Retina (tissue), 1 donor: ENCODE data around the gene RAD21L1.

Source experiments
- DNase-seq: peaks from one replicate; pipeline ENCODE4 v3.0.0-alpha.2; 2016

The RAD21L1 gene

DNA sequence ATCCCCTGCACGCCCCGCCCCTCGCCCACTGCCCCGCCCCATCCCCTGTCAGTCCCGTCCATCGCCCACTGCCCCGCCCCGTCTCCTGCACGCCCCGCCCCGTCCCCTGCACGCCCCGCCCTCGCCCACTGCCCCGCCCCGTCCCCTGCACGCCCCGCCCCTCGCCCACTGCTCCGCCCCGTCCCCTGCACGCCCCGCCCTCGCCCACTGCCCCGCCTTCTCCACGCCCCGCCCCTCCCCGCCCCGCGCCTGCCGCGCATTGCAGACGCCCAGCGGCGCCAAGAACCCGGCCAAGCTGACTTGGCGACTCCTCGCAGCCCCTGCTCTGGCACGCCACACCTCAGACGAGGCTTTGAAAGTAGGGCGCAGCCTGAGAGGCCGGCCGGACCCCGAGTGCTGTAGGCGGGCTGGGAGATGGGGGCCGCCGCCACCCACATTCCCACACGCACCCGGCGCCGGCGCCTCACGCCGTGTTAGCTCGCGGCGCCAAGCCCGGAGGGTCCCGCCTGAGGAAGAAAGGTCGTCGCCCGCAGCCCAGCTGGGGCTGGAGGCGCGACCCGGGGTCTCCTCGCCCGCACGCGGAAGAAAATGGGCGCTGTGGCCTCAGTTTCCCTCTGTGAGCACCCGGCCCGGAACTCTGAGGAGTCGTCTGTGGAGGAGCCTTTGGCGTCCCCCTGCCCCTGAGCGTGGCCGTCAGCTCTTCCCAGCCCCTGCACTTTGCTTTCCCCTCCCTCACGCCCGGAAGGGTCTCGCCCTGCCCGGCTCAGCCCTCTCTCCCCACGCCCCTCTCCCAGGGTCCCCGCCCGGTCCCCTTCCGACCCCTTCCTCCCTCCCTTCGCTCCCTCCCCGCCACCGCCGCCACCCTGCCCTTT is at the start of gene RAD21L1:
RAD21L1 (plus strand) TSS at position 262 of the 872 bp plus-strand sequence. CDS start 2,410 bp downstream, outside the sequence.
- peak; percentile 88 for DNase-seq

DNA sequence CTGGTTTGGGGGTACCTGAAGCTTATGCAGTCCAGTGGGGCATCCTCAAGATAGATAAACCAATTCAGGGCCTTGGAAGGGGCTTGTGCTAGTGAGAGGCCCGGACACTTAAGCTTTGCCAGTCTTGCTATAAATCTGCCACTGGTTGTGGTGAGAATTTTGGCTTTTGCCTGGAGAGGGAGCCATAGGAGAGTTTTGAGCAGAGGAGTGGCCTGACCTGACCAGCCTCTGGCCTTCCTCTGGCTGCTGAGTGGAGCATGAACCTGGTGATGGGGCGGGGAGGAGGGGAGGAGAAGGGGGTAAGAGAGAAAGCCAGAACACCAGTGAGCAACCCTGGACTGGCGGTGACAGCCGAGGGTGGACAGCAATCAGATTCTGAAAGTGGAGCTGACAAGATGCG is 48.2 kb upstream of the RAD21L1 start:
- DNase-seq = no peak

GRCh38 chr20:1178103-1178502 is 47.7 kb upstream of the RAD21L1 start:
- DNase-seq = no peak

GRCh38 chr20:1178623-1179022 is 47.2 kb upstream of the RAD21L1 start:
- DNase-seq = no peak

DNA sequence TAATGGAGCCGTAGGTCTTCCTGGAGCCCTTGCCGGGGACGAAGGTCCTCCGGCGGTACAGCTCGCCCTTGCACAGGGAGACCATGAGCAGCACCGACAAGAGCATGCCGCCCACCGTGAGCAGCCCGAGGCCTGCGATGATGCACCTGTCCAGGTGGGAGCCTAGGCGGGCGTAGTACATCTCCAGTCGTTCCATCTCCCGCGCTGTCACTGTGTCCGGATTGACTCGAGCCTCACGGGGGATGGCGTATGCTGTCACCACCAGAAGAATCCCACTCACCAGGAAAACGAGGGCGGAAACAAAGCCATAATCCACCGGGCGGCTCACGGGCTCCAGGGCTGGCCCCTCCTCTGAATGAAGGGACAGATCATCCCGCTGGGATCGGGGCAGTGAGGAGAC is 44.9 kb upstream of the RAD21L1 start:
- DNase-seq = no peak

- DNase-seq = no peak
Observed at GRCh38 chr20:1182106-1182505, 43.7 kb upstream of the RAD21L1 start.

GRCh38 chr20:1183153-1183552 is 42.7 kb upstream of the RAD21L1 start:
- DNase-seq = no peak

GRCh38 chr20:1184260-1184637 is 41.6 kb upstream of the RAD21L1 start:
- DNase-seq = no peak

- peak; percentile 61 for DNase-seq
Observed at GRCh38 chr20:1184638-1185315, 41.1 kb upstream of the RAD21L1 start, which contains the start of gene TMEM74B. Gene TMEM74B, minus strand, starts transcription at chr20:1184981. Its CDS starts 1,180 bp downstream, at chr20:1183801.

GRCh38 chr20:1185316-1185741 is 40.5 kb upstream of the RAD21L1 start:
- no peak for DNase-seq

GRCh38 chr20:1185790-1186334 is 40.0 kb upstream of the RAD21L1 start:
- peak; percentile 62 for DNase-seq

DNA sequence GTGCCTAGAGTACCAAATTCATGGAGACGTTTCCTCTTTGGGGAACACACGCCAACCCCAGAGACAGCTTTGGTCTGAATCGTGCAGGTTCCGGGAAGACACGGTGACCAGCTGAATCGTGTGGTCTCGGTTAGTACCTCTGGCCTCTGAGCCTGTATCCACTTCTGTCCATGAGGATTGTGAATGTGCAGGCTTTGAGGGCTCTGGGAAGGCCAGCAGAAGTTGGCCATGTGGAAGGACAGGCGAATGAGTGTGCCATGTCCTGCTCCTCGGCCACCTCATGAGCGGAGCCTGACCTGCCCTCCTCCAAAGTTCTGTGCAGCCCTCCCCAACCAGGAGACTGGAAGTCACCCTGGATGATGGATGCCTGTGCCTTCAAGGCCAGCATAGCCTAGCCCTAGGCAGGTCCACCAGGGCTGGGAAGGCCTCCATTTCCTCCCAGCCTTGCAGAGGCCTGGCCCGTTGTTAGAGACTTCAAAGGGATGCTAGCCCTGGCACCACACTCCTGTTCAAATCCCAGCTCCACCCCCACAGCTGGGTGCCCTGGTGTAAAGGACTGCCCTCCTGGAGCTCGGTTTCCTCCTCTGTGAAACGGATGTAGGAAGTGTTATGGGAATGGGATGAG is 39.4 kb upstream of the RAD21L1 start:
- DNase-seq = no peak

GRCh38 chr20:1187605-1188171 is 38.2 kb upstream of the RAD21L1 start:
- DNase-seq = no peak

DNA sequence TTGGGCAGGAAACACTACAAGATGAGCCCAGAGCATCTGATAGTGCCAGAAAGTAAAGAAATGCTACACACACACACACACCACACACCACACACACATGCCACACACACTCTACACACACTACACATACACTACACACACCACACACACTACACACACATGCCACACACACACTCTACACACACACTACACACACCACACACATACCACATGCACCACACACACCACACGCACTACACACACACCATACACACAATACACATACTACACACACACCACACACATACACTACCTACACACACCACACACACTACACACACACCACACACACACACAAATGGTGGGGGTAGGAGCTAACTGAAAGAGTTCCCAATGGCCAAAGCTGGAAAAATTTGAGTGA is 37.5 kb upstream of the RAD21L1 start:
- no peak for DNase-seq

GRCh38 chr20:1189827-1190226 is 36.0 kb upstream of the RAD21L1 start:
- DNase-seq = no peak

DNA sequence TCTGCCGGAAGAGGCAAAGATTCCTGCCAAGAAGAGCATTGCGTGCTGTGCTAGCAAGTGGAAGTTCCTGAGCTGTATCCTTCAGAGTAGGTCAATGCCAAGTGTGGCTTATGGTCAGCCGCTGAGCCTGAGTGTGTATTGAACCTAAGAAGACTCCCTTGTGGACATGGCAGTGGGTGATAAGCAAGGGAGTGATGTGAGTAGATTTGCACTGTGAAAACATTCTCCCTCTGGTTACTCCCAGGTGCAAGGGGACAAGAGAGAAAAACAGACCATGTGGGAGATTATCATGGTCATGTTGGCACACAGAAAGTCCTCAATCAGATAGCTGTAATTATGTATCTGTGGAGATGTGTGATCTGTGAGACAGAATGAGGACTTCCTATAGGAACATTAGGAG is 35.0 kb upstream of the RAD21L1 start:
- DNase-seq = no peak

DNA sequence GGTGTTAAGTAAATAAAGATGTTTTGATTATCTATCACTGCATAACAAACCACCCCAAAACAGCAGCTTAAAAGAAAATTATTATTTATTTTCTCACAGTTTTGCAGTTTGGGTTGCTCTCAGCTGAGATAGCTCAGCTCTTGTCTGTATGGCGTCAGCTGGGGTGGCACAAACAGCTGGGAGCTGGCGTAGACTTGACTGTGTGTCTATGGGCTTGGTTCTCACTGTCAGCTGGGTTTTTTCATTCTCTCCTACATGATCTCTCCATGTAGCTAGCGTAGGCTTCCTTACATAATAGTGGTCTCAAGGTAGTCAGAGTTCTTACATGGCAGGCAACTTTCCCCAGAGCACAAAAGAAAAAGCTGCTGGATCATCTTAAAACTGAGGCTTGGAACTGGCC is 34.5 kb upstream of the RAD21L1 start:
- no peak for DNase-seq

DNA sequence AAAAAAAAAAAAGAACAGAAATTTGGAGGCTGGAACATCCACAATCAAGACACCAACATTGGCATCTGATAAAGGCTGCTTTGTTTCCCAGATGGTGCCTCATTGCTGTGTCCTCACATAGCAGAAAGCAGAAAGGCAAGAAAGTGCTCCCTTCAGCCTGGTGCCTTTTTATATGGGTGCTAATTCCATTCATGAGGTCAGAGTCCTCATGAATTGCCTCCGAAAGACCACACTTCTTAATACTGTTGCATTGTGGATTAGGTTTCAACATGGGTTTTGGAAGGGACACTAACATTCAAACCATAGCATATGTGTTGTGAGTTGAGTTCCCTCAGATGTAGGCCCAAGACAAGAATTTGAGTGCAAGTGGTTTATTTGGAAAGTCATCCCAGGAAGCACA is 30.6 kb upstream of the RAD21L1 start:
- no peak for DNase-seq

DNA sequence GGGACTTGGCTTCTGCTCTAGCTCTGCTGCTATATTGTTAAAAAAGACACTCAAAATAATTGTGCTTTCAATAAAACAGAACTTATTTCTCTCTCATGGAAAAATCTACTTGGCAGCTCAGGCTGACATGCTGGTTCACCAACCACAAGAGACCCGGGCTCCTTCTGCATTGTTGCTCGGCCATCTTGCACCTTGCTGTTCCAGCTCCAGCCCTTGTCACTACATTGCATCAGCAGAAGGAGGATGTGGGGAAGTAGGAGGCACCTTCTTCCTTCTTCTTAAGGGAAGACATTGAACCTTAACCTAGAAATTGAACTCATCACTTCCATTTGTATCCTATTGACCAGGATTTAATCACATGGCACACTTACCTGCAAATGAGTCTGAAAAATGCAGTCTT is 29.2 kb upstream of the RAD21L1 start:
- no peak for DNase-seq

GRCh38 chr20:1197801-1198200 is 28.0 kb upstream of the RAD21L1 start:
- DNase-seq = no peak

DNA sequence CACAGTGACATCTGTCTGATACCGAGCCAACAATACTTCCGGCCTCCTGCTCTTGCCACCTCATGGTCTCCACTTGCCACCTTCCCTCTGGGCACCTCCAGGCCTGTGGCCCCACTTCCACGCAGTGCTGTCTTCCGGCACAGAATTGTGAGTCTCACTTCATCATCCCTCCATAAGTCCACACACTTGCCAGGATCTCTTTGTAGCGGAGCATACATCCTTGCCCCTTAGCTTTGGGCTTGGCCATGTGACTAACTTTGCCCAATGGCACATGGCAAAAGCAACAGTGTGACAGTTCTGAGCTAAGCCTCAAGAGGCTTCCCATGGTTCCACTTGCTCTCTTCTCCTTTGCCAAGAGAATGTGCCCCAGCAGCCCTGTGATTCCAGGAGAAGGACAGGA is 27.1 kb upstream of the RAD21L1 start:
- DNase-seq = no peak

GRCh38 chr20:1199212-1199873 is 26.5 kb upstream of the RAD21L1 start:
- no peak for DNase-seq
